Caco-2 (cell line): ENCODE results near the gene ANAPC4. TPM values are rescaled to one million over a fixed set of nuclear protein-coding genes. Genes with fewer than 3 reads are reported as not detected.

Experiments used
- BruUV-seq: library from RNA; stranded (reverse); fragments of 400-500 nt; replicated peaks from 2 replicates; lab custom pipeline; 2021; lab: Mats Ljungman, UMichigan
- CTCF ChIA-PET: fragments of 300-600 bp; sonication (Branson Sonifier 250); formaldehyde crosslinking; loops from one replicate; lab custom pipeline; 2022; ENCODE audit warnings: antibody characterized with exemption; lab: Charles Lee
- POLR2A ChIA-PET: fragments of 300-600 bp; sonication (Branson Sonifier 250); formaldehyde crosslinking; loops from one replicate; lab custom pipeline; 2022; ENCODE audit warnings: antibody characterized with exemption; lab: Charles Lee
- DNase-seq, 2 experiments: peaks; one replicate each; pipeline versions ENCODE4 v3.0.0 to v3.0.0-alpha.2; 2020 to 2022
- H3K27me3 ChIP-seq: replicated peaks from 2 replicates; pipeline ENCODE4 v1.6.0; 2011; ENCODE audit warnings: low read length; ENCODE audit not compliant: control insufficient read depth, insufficient read depth
- H3K36me3 ChIP-seq: 2 replicates; pipeline ENCODE4 v1.5.1; 2011; ENCODE audit warnings: low read length; ENCODE audit not compliant: control insufficient read depth, insufficient read depth
- H3K4me1 ChIP-seq: fragments of 250-450 bp; sonication (Bioruptor Pico); 2 replicates; pipeline ENCODE4 v1.5.1; 2020; ENCODE audit warnings: mild to moderate bottlenecking
- H3K4me3 ChIP-seq: 2 replicates; pipeline ENCODE4 v1.5.1; 2011; ENCODE audit warnings: low read depth, mild to moderate bottlenecking, control low read depth, low read length
- H3K9me3 ChIP-seq: fragments of 250-450 bp; sonication (Bioruptor Pico); 2 replicates; pipeline ENCODE4 v1.5.1; 2020; ENCODE audit warnings: mild to moderate bottlenecking, moderate library complexity
- H3K27ac Mint-ChIP-seq: one replicate; pipeline ENCODE4 v1.8.0; 2022; ENCODE audit warnings: mixed read lengths; ENCODE audit not compliant: unreplicated experiment
- H3K27me3 Mint-ChIP-seq: one replicate; pipeline ENCODE4 v1.8.0; 2022; ENCODE audit warnings: mixed read lengths; ENCODE audit not compliant: insufficient read depth, unreplicated experiment
- H3K36me3 Mint-ChIP-seq: one replicate; pipeline ENCODE4 v1.8.0; 2022; ENCODE audit warnings: mild to moderate bottlenecking, mixed read lengths; ENCODE audit not compliant: insufficient read depth, unreplicated experiment
- H3K4me1 Mint-ChIP-seq: one replicate; pipeline ENCODE4 v1.8.0; 2022; ENCODE audit warnings: low read depth, mixed read lengths; ENCODE audit not compliant: unreplicated experiment
- H3K4me3 Mint-ChIP-seq: one replicate; pipeline ENCODE4 v1.8.0; 2022; ENCODE audit warnings: mild to moderate bottlenecking, moderate library complexity, mixed read lengths; ENCODE audit not compliant: unreplicated experiment
- H3K9me3 Mint-ChIP-seq: one replicate; pipeline ENCODE4 v1.8.0; 2022; ENCODE audit warnings: mixed read lengths; ENCODE audit not compliant: unreplicated experiment
- CTCF ChIP-seq, 2 experiments: fragments of 200-600 bp in 1 of 2; IDR thresholded peaks; 1 replicate in 1 of 2; 2 replicates in 1 of 2; pipeline versions ENCODE4 v1.5.1 to v1.8.0; 2011 to 2022; ENCODE audit warnings: antibody characterized with exemption in 1 of 2, control low read depth in 1 of 2, inconsistent platforms in 1 of 2, low read depth in 1 of 2, low read length in 1 of 2, mild to moderate bottlenecking in 1 of 2, moderate library complexity in 1 of 2; ENCODE audit not compliant: insufficient read depth in 1 of 2, severe bottlenecking in 1 of 2, unreplicated experiment in 1 of 2
- intact Hi-C: fragments of 100-400 bp; cut with micrococcal nuclease; formaldehyde crosslinking; loops from one replicate; pipeline ENCODE4 v1.10.0; 2022; ENCODE audit not compliant: unreplicated experiment
- total RNA-seq: library from RNA; stranded (reverse); gene quantifications from 2 replicates; pipeline ENCODE4 v1.2.3, GENCODE V29; 2022

The ANAPC4 gene
- total RNA-seq, 1 experiment from 2014 or later, result 32.3 TPM

- H3K4me3 Mint-ChIP-seq, result no peak overlapping the region
- no peak for TF ChIP-seq CTCF (IDR thresholded peaks at IDR 0.05; ENCODE audit: insufficient read depth in 1 of 2, low read depth in 1 of 2, low read length in 1 of 2, severe bottlenecking in 1 of 2, unreplicated experiment in 1 of 2)
- ChIA-PET POLR2A (no interaction called here), CTCF (no interaction called here)
- H3K36me3 Mint-ChIP-seq, result no peaks in the 10 kb centered on the region
- Histone ChIP-seq H3K4me3 (no peak overlapping the region), H3K4me1 (no peaks in the 10 kb centered on the region), H3K27me3 (no peaks in the 10 kb centered on the region), H3K9me3 (no peaks in the 10 kb centered on the region), H3K36me3 (no peaks in the 10 kb centered on the region)
- intact Hi-C loops, result no loop called here
- BruUV-seq, result no TSS peak
- no peaks in the 10 kb centered on the region for H3K4me1 Mint-ChIP-seq
- H3K27ac Mint-ChIP-seq, result no peak overlapping the region
- DNase-seq, result no peak
- no peaks in the 10 kb centered on the region for H3K27me3 Mint-ChIP-seq
- H3K9me3 Mint-ChIP-seq, result peaks cover 6% of the 10 kb centered on the region
These were observed 53.6 kb downstream of the ANAPC4 start for GRCh38 chr4:25430630-25431029.

- Histone ChIP-seq H3K9me3 (no peaks in the 10 kb centered on the region), H3K4me3 (no peak overlapping the region), H3K27me3 (no peaks in the 10 kb centered on the region), H3K4me1 (no peaks in the 10 kb centered on the region), H3K36me3 (no peaks in the 10 kb centered on the region)
- no peak overlapping the region for H3K4me3 Mint-ChIP-seq
- no peak overlapping the region for H3K27ac Mint-ChIP-seq
- BruUV-seq, result no TSS peak
- no peak for TF ChIP-seq CTCF (IDR thresholded peaks at IDR 0.05; ENCODE audit: insufficient read depth in 1 of 2, low read depth in 1 of 2, low read length in 1 of 2, severe bottlenecking in 1 of 2, unreplicated experiment in 1 of 2)
- CTCF ChIA-PET, result interaction anchor here (0.6 kb wide), 1 partner anchor 504 kb away, joined by 3 read pairs; no protein-coding TSS in a partner anchor
- intact Hi-C loops, result no loop called here
- H3K36me3 Mint-ChIP-seq, result no peaks in the 10 kb centered on the region
- H3K4me1 Mint-ChIP-seq, result no peaks in the 10 kb centered on the region
- H3K9me3 Mint-ChIP-seq, result peaks cover 6% of the 10 kb centered on the region
- no peak for DNase-seq
- POLR2A ChIA-PET, result no interaction called here
- no peaks in the 10 kb centered on the region for H3K27me3 Mint-ChIP-seq
These were observed 57.1 kb downstream of the ANAPC4 start for GRCh38 chr4:25433966-25434827.

- no peak for DNase-seq
- H3K27me3 Mint-ChIP-seq, result no peaks in the 10 kb centered on the region
- ChIA-PET CTCF (no interaction called here), POLR2A (no interaction called here)
- 0 out of 2 replicates have a peak, but pooled peaks cover 3% of the 10 kb centered on the region for H3K9me3 ChIP-seq
- TF ChIP-seq CTCF (IDR thresholded peaks at IDR 0.05; ENCODE audit: insufficient read depth in 1 of 2, low read depth in 1 of 2, low read length in 1 of 2, severe bottlenecking in 1 of 2, unreplicated experiment in 1 of 2), result no peak
- BruUV-seq, result no TSS peak
- no peaks in the 10 kb centered on the region for H3K36me3 ChIP-seq
- no peaks in the 10 kb centered on the region for H3K36me3 Mint-ChIP-seq
- H3K4me3 Mint-ChIP-seq, result no peak overlapping the region
- H3K27ac Mint-ChIP-seq, result no peak overlapping the region
- no peaks in the 10 kb centered on the region for H3K27me3 ChIP-seq
- no peak overlapping the region for H3K4me3 ChIP-seq
- no peaks in the 10 kb centered on the region for H3K4me1 ChIP-seq
- intact Hi-C loops, result no loop called here
- H3K9me3 Mint-ChIP-seq, result no peaks in the 10 kb centered on the region
- peaks cover 6% of the 10 kb centered on the region for H3K4me1 Mint-ChIP-seq
These were observed 60.9 kb downstream of the ANAPC4 start for GRCh38 chr4:25437926-25438325.
